ENCODE data around the gene FOXP2.

Gene FOXP2

GRCh38 chr7:114660753-114661152, 246.1 kb downstream of the FOXP2 start:
- no peak overlapping the region for H2AFZ ChIP-seq (ENCODE audit: low read length)
- no peaks in the 10 kb centered on the region for H3K4me1 ChIP-seq (ENCODE audit: insufficient read depth, low read length, poor library complexity, severe bottlenecking)
- TF ChIP-seq EZH2phosphoT487 (IDR thresholded peaks at IDR 0.05; ENCODE audit: borderline replicate concordance) = no peak
- TF ChIP-seq CTCF (conservative IDR thresholded peaks at IDR 0.05; ENCODE audit: low read length) = no peak
- H3F3A ChIP-seq (ENCODE audit: low read depth) = no peaks in the 10 kb centered on the region
- no peak overlapping the region for H3K4me2 ChIP-seq (ENCODE audit: low read depth, low read length, poor library complexity, severe bottlenecking)
- H3K36me3 ChIP-seq (ENCODE audit: insufficient read depth, low read length) = no peaks in the 10 kb centered on the region
- no peak overlapping the region for H3K9ac ChIP-seq (ENCODE audit: low read depth, low read length, poor library complexity, severe bottlenecking)
- no peaks in the 10 kb centered on the region for H3K79me2 ChIP-seq (ENCODE audit: insufficient read depth, low read length)
- no peaks in the 10 kb centered on the region for H3K9me2 ChIP-seq (replicated peaks; ENCODE audit: low read depth, low read length)
- no peaks in the 10 kb centered on the region for H4K20me1 ChIP-seq (ENCODE audit: insufficient read depth, low read length, poor library complexity, severe bottlenecking)
- no peaks in the 10 kb centered on the region for H3K27me3 ChIP-seq (ENCODE audit: insufficient read depth, low read length, poor library complexity, severe bottlenecking)
- no peaks in the 10 kb centered on the region for H3K9me3 ChIP-seq (ENCODE audit: insufficient read depth, low read depth, low read length)
- no peak overlapping the region for H3K4me3 ChIP-seq (ENCODE audit: low read length, poor library complexity, severe bottlenecking)

GRCh38 chr7:114662002-114662677, 247.5 kb downstream of the FOXP2 start:
- Histone ChIP-seq H3F3A (ENCODE audit: low read depth) (no peaks in the 10 kb centered on the region), H3K36me3 (ENCODE audit: insufficient read depth, low read length) (no peaks in the 10 kb centered on the region), H3K9me2 (replicated peaks; ENCODE audit: low read depth, low read length) (no peaks in the 10 kb centered on the region), H3K79me2 (ENCODE audit: insufficient read depth, low read length) (no peaks in the 10 kb centered on the region), H2AFZ (ENCODE audit: low read length) (peak overlapping the region; percentile 59), H3K9me3 (ENCODE audit: insufficient read depth, low read depth, low read length) (no peaks in the 10 kb centered on the region), H3K4me3 (ENCODE audit: low read length, poor library complexity, severe bottlenecking) (no peak overlapping the region), H3K27me3 (ENCODE audit: insufficient read depth, low read length, poor library complexity, severe bottlenecking) (no peaks in the 10 kb centered on the region), H3K9ac (ENCODE audit: low read depth, low read length, poor library complexity, severe bottlenecking) (no peak overlapping the region), H3K4me1 (ENCODE audit: insufficient read depth, low read length, poor library complexity, severe bottlenecking) (no peaks in the 10 kb centered on the region), H3K4me2 (ENCODE audit: low read depth, low read length, poor library complexity, severe bottlenecking) (no peak overlapping the region), H4K20me1 (ENCODE audit: insufficient read depth, low read length, poor library complexity, severe bottlenecking) (no peaks in the 10 kb centered on the region)
- TF ChIP-seq EZH2phosphoT487 (IDR thresholded peaks at IDR 0.05; ENCODE audit: borderline replicate concordance) (no peak), CTCF (conservative IDR thresholded peaks at IDR 0.05; ENCODE audit: low read length) (no peak)

- no peaks in the 10 kb centered on the region for H3K79me2 ChIP-seq (ENCODE audit: insufficient read depth, low read length)
- no peaks in the 10 kb centered on the region for H3K9me2 ChIP-seq (replicated peaks; ENCODE audit: low read depth, low read length)
- H3K27me3 ChIP-seq (ENCODE audit: insufficient read depth, low read length, poor library complexity, severe bottlenecking) = no peaks in the 10 kb centered on the region
- H3K4me3 ChIP-seq (ENCODE audit: low read length, poor library complexity, severe bottlenecking) = no peak overlapping the region
- H3K9ac ChIP-seq (ENCODE audit: low read depth, low read length, poor library complexity, severe bottlenecking) = no peak overlapping the region
- H3K36me3 ChIP-seq (ENCODE audit: insufficient read depth, low read length) = no peaks in the 10 kb centered on the region
- no peaks in the 10 kb centered on the region for H3K9me3 ChIP-seq (ENCODE audit: insufficient read depth, low read depth, low read length)
- H2AFZ ChIP-seq (ENCODE audit: low read length) = no peak overlapping the region
- no peak overlapping the region for H3K4me2 ChIP-seq (ENCODE audit: low read depth, low read length, poor library complexity, severe bottlenecking)
- no peaks in the 10 kb centered on the region for H3F3A ChIP-seq (ENCODE audit: low read depth)
- TF ChIP-seq EZH2phosphoT487 (IDR thresholded peaks at IDR 0.05; ENCODE audit: borderline replicate concordance) (no peak), CTCF (conservative IDR thresholded peaks at IDR 0.05; ENCODE audit: low read length) (peak; percentile 44)
- H4K20me1 ChIP-seq (ENCODE audit: insufficient read depth, low read length, poor library complexity, severe bottlenecking) = no peaks in the 10 kb centered on the region
- no peaks in the 10 kb centered on the region for H3K4me1 ChIP-seq (ENCODE audit: insufficient read depth, low read length, poor library complexity, severe bottlenecking)
These were observed 248.9 kb downstream of the FOXP2 start for GRCh38 chr7:114663502-114663901.

Measured in Loucy (cell line).